Measurements from ENCODE around the gene FCSK. TPM values are rescaled to one million over a fixed set of nuclear protein-coding genes. Genes with fewer than 3 reads are reported as not detected.
A peak's percentile ranks its signal among the peaks of the same experiment; 100 is the strongest.
"Not testable (repeated sequence)": the region's sequence is repeated elsewhere in the genome, so short reads cannot be mapped to it uniquely, and the experiment has no call there.

FCSK gene
- total RNA-seq, 2 donors from 2014 or later = 15.0 to 28.3 TPM

DNA sequence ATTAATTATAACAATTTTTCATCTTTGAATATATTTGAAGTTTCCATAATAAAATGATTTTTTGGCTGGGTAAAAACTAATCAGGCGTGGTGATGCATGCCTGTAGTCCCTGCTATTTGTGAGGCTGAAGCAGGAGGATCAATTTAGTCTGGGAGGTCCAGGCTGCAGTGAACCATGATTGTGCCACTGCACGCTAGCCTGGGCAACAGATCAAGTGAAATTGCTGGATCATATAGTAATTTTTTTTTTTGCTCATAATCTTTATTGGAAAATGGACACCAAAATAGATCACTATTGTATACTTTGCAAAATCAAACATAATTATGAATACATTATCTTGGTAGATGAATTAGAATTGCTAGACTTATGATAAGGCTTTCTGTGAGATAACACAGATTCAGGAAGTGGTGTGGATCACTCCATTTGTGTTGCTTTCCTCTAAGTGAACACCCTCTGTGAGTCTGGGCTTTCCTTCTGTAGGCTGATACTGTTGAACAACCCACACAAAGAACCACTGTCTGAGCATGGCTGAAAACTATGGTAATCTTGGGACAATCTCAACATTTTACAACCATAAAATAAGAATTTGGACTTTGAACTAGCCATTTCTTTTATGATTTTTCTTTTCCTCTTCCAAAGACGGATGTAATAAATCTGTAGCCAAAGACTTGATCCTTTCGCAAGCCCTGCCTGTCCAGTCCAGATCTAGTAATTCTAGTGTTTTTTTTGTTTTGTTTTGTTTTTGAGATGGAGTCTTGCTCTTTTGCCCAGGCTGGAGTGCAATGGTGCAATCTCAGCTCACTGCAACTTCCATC is 9.9 kb upstream of the FCSK start:
- Histone ChIP-seq H3K4me3 (no peak overlapping the region), H3K27me3 (no peaks in the 10 kb centered on the region), H3K4me1 (peaks cover 9% of the 10 kb centered on the region), H3K36me3 (replicated peaks in 1 of 2; ENCODE audit: insufficient read depth in 1 of 2, low read depth in 2 of 2) (no peaks in the 10 kb centered on the region), H3K9me3 (no peaks in the 10 kb centered on the region), H3K27ac (peak overlapping the region in 1 of 4 donors; percentile 28)
- DNase-seq (no peak), ATAC-seq (peak; percentile 73)
- intact Hi-C loops (cut with DNase I) = no loop called here
- TF ChIP-seq POLR2A (IDR thresholded peaks at IDR 0.05) = no peak
- TF ChIP-seq, protein P1, sequence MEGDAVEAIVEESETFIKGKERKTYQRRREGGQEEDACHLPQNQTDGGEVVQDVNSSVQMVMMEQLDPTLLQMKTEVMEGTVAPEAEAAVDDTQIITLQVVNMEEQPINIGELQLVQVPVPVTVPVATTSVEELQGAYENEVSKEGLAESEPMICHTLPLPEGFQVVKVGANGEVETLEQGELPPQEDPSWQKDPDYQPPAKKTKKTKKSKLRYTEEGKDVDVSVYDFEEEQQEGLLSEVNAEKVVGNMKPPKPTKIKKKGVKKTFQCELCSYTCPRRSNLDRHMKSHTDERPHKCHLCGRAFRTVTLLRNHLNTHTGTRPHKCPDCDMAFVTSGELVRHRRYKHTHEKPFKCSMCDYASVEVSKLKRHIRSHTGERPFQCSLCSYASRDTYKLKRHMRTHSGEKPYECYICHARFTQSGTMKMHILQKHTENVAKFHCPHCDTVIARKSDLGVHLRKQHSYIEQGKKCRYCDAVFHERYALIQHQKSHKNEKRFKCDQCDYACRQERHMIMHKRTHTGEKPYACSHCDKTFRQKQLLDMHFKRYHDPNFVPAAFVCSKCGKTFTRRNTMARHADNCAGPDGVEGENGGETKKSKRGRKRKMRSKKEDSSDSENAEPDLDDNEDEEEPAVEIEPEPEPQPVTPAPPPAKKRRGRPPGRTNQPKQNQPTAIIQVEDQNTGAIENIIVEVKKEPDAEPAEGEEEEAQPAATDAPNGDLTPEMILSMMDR (IDR thresholded peaks at IDR 0.05) = no peak
- WGBS, 2 donors = 62 to 63% methylated on average over 4 of the region's 4 CpGs

DNA sequence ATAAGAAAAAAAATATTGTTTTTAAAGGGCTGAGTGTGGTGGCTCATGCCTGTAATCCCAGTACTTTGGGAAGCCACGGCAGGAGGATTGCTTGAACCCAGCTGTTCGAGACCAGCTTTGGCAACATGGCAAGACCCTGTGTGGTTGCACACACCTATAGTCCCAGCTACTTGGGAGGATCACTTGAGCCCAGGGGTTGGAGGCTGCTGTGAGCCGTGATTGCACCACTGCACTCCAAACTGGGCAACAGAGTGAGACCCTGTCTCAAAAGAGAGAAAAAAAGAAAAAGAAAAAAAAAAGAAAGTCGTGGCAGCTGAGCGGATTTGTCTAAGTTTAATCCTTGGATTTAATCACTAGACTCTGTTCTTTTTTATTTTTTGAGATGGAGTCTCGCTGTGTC is 6.3 kb upstream of the FCSK start:
- peaks cover 3% of the 10 kb centered on the region for H3K4me1 ChIP-seq
- 82 to 90% methylated on average over 6 of the region's 6 CpGs for WGBS, 2 donors
- no peaks in the 10 kb centered on the region for H3K9me3 ChIP-seq
- TF ChIP-seq POLR2A (IDR thresholded peaks at IDR 0.05) = no peak
- TF ChIP-seq, protein P1 (IDR thresholded peaks at IDR 0.05) = no peak
- no peak overlapping the region for H3K4me3 ChIP-seq
- H3K36me3 ChIP-seq (replicated peaks in 1 of 2; ENCODE audit: insufficient read depth in 1 of 2, low read depth in 2 of 2) = no peaks in the 10 kb centered on the region
- H3K27me3 ChIP-seq = no peaks in the 10 kb centered on the region
- no peak overlapping the region for H3K27ac ChIP-seq
- intact Hi-C loops (cut with DNase I) = no loop called here
- ATAC-seq = no peak
- DNase-seq = no peak

DNA sequence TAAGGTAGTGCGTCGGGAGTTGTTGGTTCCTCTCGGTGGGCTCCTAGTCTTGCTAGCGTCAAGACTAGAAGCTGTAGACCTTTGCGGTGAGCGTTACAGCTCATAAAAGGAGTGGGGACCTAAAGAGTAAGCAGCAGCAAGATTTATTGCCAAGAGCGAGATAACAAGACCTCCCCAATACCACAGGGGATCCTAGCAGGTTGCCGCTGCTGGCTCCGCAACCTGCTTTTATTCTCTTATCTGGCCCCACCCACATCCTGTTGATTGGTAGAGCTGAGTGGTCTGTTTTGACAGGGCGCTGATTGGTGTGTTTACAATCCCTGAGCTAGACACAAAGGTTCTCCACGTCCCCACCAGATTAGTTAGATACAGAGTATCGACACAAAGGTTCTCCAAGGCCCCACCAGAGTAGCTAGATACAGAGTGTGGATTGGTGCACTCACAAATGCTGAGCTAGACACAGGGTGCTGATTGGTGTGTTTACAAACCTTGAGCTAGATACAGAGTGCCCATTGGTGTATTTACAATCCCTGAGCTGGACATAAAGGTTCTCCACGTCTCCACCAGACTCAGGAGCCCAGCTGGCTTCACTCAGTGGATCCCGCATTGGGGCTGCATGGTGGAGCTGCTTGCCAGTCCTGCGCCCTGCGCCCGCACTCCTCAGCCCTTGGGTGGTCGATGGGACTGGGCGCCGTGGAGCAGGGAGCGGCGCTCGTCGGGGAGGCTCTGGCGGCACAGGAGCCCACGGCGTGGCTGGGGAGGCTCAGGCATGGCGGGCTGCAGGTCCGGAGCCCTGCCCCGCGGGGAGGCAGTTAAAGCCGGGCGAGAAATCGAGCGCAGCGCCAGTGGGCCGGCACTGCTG is 4.0 kb upstream of the FCSK start:
- H3K36me3 ChIP-seq (replicated peaks in 1 of 2; ENCODE audit: insufficient read depth in 1 of 2, low read depth in 2 of 2); DNase-seq; H3K27me3 ChIP-seq; H3K27ac ChIP-seq; H3K9me3 ChIP-seq; ATAC-seq; H3K4me3 ChIP-seq; intact Hi-C loops (cut with DNase I): not testable (repeated sequence)
- peaks cover 11% of the 10 kb centered on the region for H3K4me1 ChIP-seq
- 77 to 86% methylated on average over 35 to 36 of the region's 37 CpGs for WGBS, 2 donors

DNA sequence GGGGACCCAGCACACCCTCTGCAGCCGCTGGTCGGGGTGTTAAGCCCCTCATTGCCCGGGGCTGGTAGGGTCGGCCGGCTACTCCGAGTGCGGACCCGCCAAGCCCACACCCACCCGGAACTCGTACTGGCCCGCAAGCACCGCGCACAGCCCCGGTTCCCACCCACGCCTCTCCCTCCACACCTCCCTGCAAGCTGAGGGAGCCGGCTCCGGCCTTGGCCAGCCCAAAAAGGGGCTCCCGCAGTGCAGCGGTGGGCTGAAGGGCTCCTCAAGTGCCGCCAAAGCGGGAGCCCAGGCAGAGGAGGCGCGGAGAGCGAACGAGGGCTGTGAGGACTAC is 3.4 kb upstream of the FCSK start:
- H3K9me3 ChIP-seq; H3K27me3 ChIP-seq; H3K36me3 ChIP-seq (replicated peaks in 1 of 2; ENCODE audit: insufficient read depth in 1 of 2, low read depth in 2 of 2); ATAC-seq; DNase-seq; H3K4me3 ChIP-seq; intact Hi-C loops (cut with DNase I); H3K27ac ChIP-seq: not testable (repeated sequence)
- WGBS, 2 donors = 47% methylated on average over 25 of the region's 25 CpGs; no CpG with 5 or more reads in 1 of the 2 donors
- peaks cover 17% of the 10 kb centered on the region for H3K4me1 ChIP-seq

DNA sequence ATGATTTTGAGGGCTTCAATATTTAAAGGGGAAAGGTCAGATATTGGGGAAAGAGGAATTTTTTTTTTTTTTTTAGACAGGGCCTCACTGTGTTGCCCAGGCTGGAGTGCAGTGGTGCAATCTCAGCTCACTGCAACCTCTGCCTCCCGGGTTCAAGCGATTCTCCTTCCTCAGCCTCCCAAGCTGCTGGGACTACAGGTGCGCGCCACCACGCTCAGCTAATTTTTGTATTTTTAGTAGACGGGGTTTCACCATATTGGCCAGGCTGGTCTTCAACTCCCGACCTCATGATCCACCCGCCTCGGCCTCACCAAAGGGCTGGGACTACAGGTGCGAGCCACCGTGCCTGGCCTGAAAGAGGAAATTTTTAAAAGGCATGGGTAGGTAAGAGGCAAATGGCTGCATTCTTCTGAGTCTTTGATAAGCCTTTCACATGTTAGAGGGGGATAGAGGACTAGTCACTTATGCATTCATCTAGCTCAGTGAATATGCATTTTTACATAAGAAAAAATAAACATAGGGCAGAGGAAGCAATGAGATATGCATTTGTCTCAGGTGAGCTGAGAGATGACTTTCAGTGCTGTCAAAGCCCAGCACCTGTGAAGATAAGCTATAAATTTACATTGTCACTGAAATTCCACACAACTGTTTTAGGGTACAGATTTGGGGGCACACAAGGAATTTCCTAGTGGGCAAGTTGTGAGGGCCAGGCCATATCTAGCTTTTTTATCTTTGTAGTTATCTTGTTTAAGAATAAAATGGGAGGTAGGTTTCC is 1.1 kb upstream of the FCSK start:
- whole genome bisulfite sequencing, 2 donors = 91 to 96% methylated on average over 11 of the region's 11 CpGs
- Histone ChIP-seq H3K36me3 (replicated peaks in 1 of 2; ENCODE audit: insufficient read depth in 1 of 2, low read depth in 2 of 2) (no peaks in the 10 kb centered on the region), H3K27ac (peak overlapping the region in 3 of 4 donors; percentile 90 to 97 (median 91)), H3K4me3 (no peak overlapping the region), H3K4me1 (peaks cover 28% of the 10 kb centered on the region), H3K9me3 (no peaks in the 10 kb centered on the region), H3K27me3 (no peaks in the 10 kb centered on the region)
- TF ChIP-seq, protein P1 (IDR thresholded peaks at IDR 0.05) = no peak
- no peak for TF ChIP-seq POLR2A (IDR thresholded peaks at IDR 0.05)
- ATAC-seq (no peak), DNase-seq (no peak)
- intact Hi-C loops (cut with DNase I) = no loop called here

All from body of pancreas (tissue), 4 donors.